ENCODE results near the gene RAB27A.

RAB27A gene

DNA sequence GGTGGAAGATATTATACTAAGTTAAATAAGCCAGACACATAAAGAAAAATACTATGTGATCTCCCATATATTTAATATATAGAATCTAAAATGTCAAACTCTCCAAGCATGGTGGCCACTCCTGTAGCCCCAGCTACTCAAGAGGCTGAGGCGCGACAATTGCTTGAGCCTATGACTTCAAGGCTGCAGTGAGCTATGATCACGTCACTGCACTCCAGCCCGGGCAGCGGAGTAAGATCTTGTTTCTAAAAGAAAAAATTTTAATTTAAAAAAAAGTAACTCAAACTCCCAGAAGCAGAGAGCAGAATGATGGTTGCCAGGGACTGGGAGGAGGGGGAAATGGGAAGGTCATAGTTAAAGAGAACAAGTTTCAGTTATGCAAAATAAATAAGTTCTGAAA, 13.3 kb downstream of the RAB27A start:
- TF ChIP-seq NFIC (IDR thresholded peaks at IDR 0.05), result no peak
- TF ChIP-seq YY1 (IDR thresholded peaks at IDR 0.05; ENCODE audit: low read depth), result no peak
- TF ChIP-seq RAD21 (IDR thresholded peaks at IDR 0.05; ENCODE audit: low read depth), result no peak
- TF ChIP-seq, protein P1, sequence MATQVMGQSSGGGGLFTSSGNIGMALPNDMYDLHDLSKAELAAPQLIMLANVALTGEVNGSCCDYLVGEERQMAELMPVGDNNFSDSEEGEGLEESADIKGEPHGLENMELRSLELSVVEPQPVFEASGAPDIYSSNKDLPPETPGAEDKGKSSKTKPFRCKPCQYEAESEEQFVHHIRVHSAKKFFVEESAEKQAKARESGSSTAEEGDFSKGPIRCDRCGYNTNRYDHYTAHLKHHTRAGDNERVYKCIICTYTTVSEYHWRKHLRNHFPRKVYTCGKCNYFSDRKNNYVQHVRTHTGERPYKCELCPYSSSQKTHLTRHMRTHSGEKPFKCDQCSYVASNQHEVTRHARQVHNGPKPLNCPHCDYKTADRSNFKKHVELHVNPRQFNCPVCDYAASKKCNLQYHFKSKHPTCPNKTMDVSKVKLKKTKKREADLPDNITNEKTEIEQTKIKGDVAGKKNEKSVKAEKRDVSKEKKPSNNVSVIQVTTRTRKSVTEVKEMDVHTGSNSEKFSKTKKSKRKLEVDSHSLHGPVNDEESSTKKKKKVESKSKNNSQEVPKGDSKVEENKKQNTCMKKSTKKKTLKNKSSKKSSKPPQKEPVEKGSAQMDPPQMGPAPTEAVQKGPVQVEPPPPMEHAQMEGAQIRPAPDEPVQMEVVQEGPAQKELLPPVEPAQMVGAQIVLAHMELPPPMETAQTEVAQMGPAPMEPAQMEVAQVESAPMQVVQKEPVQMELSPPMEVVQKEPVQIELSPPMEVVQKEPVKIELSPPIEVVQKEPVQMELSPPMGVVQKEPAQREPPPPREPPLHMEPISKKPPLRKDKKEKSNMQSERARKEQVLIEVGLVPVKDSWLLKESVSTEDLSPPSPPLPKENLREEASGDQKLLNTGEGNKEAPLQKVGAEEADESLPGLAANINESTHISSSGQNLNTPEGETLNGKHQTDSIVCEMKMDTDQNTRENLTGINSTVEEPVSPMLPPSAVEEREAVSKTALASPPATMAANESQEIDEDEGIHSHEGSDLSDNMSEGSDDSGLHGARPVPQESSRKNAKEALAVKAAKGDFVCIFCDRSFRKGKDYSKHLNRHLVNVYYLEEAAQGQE (IDR thresholded peaks at IDR 0.05; ENCODE audit: low read depth), result no peak
- TF ChIP-seq CREB1 (IDR thresholded peaks at IDR 0.05; ENCODE audit: low read depth), result no peak

DNA sequence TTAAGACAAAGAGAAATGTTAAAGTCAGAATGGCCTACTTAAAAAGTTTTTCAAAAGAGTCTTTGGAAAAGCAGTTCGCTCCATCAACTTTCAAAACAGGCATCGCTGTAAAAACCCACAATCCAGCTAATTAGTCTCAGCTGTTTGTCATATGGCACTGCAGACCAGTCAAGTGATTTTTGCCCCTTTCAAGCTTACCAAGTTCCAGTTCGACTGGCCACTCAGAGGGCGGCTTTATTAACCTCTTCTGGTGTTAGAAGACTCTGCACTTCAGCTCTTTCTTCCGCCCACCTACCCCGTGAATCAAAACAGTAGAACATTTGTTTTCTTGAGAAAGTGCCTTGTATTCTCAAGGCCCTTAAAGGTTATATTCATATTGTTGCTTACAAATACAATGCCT, 19.3 kb downstream of the RAB27A start:
- TF ChIP-seq FOXM1 (IDR thresholded peaks at IDR 0.05; ENCODE audit: borderline replicate concordance, low read depth), result no peak
- TF ChIP-seq TEAD4 (IDR thresholded peaks at IDR 0.05), result no peak
- TF ChIP-seq ZBTB7A (IDR thresholded peaks at IDR 0.05; ENCODE audit: low read depth), result no peak
- TF ChIP-seq EP300 (IDR thresholded peaks at IDR 0.05; ENCODE audit: borderline replicate concordance), result no peak
- no peak for TF ChIP-seq TCF12 (IDR thresholded peaks at IDR 0.05; ENCODE audit: low read depth)
- no peak for TF ChIP-seq EGR1 (IDR thresholded peaks at IDR 0.05)
- TF ChIP-seq NFIC (IDR thresholded peaks at IDR 0.05), result no peak
- TF ChIP-seq RAD21 (IDR thresholded peaks at IDR 0.05; ENCODE audit: low read depth), result no peak
- TF ChIP-seq MAX (IDR thresholded peaks at IDR 0.05), result no peak
- no peak for TF ChIP-seq CEBPB (IDR thresholded peaks at IDR 0.05)

- TF ChIP-seq TAF1 (IDR thresholded peaks at IDR 0.05; ENCODE audit: low read depth), result no peak
- TF ChIP-seq, protein P1 (IDR thresholded peaks at IDR 0.05; ENCODE audit: low read depth), result no peak
- no peak for TF ChIP-seq FOXM1 (IDR thresholded peaks at IDR 0.05; ENCODE audit: borderline replicate concordance, low read depth)
- TF ChIP-seq, protein P2, sequence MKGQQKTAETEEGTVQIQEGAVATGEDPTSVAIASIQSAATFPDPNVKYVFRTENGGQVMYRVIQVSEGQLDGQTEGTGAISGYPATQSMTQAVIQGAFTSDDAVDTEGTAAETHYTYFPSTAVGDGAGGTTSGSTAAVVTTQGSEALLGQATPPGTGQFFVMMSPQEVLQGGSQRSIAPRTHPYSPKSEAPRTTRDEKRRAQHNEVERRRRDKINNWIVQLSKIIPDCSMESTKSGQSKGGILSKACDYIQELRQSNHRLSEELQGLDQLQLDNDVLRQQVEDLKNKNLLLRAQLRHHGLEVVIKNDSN (IDR thresholded peaks at IDR 0.05), result no peak
- no peak for TF ChIP-seq CREB1 (IDR thresholded peaks at IDR 0.05; ENCODE audit: low read depth)
- TF ChIP-seq EGR1 (IDR thresholded peaks at IDR 0.05), result no peak
- TF ChIP-seq MAX (IDR thresholded peaks at IDR 0.05), result no peak
- TF ChIP-seq CEBPB (IDR thresholded peaks at IDR 0.05), result no peak
- TF ChIP-seq RAD21 (IDR thresholded peaks at IDR 0.05; ENCODE audit: low read depth), result no peak
- no peak for TF ChIP-seq TCF12 (IDR thresholded peaks at IDR 0.05; ENCODE audit: low read depth)
- no peak for TF ChIP-seq NFIC (IDR thresholded peaks at IDR 0.05)
Measured at GRCh38 chr15:55268176-55268695, 21.4 kb downstream of the RAB27A start.

- TF ChIP-seq FOXM1 (IDR thresholded peaks at IDR 0.05; ENCODE audit: borderline replicate concordance, low read depth) (no peak), EGR1 (IDR thresholded peaks at IDR 0.05) (no peak), NFIC (IDR thresholded peaks at IDR 0.05) (no peak), TAF1 (IDR thresholded peaks at IDR 0.05; ENCODE audit: low read depth) (no peak), CREB1 (IDR thresholded peaks at IDR 0.05; ENCODE audit: low read depth) (no peak), TCF12 (IDR thresholded peaks at IDR 0.05; ENCODE audit: low read depth) (no peak), TEAD4 (IDR thresholded peaks at IDR 0.05) (no peak), MAX (IDR thresholded peaks at IDR 0.05) (no peak), EP300 (IDR thresholded peaks at IDR 0.05; ENCODE audit: borderline replicate concordance) (no peak), ZBTB7A (IDR thresholded peaks at IDR 0.05; ENCODE audit: low read depth) (no peak), RAD21 (IDR thresholded peaks at IDR 0.05; ENCODE audit: low read depth) (no peak), CEBPB (IDR thresholded peaks at IDR 0.05) (no peak), YY1 (IDR thresholded peaks at IDR 0.05; ENCODE audit: low read depth) (no peak)
- TF ChIP-seq, protein P1 (IDR thresholded peaks at IDR 0.05; ENCODE audit: low read depth), result no peak
- TF ChIP-seq, protein P2 (IDR thresholded peaks at IDR 0.05), result no peak
Measured at GRCh38 chr15:55267401-55268175, 22.0 kb downstream of the RAB27A start.
